IPS-15b (cell line): ENCODE measurements around the gene CHAT.
"Not testable (repeated sequence)": the region's sequence is repeated elsewhere in the genome, so short reads cannot be mapped to it uniquely, and the experiment has no call there.

Experiments
- H3K27me3 ChIP-seq: one replicate; pipeline ENCODE4 v1.6.1; 2013; ENCODE audit warnings: low read length; ENCODE audit not compliant: control insufficient read depth, insufficient read depth
- H3K36me3 ChIP-seq: one replicate; pipeline ENCODE4 v1.6.1; 2013; ENCODE audit warnings: low read length; ENCODE audit not compliant: control insufficient read depth, insufficient read depth
- H3K4me1 ChIP-seq: one replicate; pipeline ENCODE4 v1.6.1; 2013; ENCODE audit warnings: mild to moderate bottlenecking, low read length; ENCODE audit not compliant: control insufficient read depth, insufficient read depth
- H3K4me3 ChIP-seq: one replicate; pipeline ENCODE4 v1.5.1; 2013; ENCODE audit warnings: low read depth, low read length
- H3K9ac ChIP-seq: one replicate; pipeline ENCODE4 v1.6.1; 2013; ENCODE audit warnings: low read depth, mild to moderate bottlenecking, low read length
- H3K9me3 ChIP-seq: one replicate; pipeline ENCODE4 v1.6.1; 2013; ENCODE audit warnings: mild to moderate bottlenecking, low read length; ENCODE audit not compliant: control insufficient read depth, insufficient read depth

The CHAT gene

GRCh38 chr10:49662169-49662830 lies 48.5 kb downstream of the CHAT start:
- H3K36me3 ChIP-seq, result no peaks in the 10 kb centered on the region
- H3K9me3 ChIP-seq, result no peaks in the 10 kb centered on the region
- H3K9ac ChIP-seq, result no peak overlapping the region
- H3K4me3 ChIP-seq, result no peak overlapping the region
- H3K27me3 ChIP-seq, result peaks cover 26% of the 10 kb centered on the region
- H3K4me1 ChIP-seq, result no peaks in the 10 kb centered on the region

- Histone ChIP-seq H3K9me3 (no peaks in the 10 kb centered on the region), H3K36me3 (no peaks in the 10 kb centered on the region), H3K9ac (no peak overlapping the region), H3K27me3 (peaks cover 34% of the 10 kb centered on the region), H3K4me3 (no peak overlapping the region), H3K4me1 (no peaks in the 10 kb centered on the region)
Measured at GRCh38 chr10:49663596-49663995, 49.8 kb downstream of the CHAT start.

- no peaks in the 10 kb centered on the region for H3K36me3 ChIP-seq
- no peaks in the 10 kb centered on the region for H3K9me3 ChIP-seq
- no peak overlapping the region for H3K4me3 ChIP-seq
- H3K4me1 ChIP-seq, result no peaks in the 10 kb centered on the region
- no peak overlapping the region for H3K9ac ChIP-seq
- H3K27me3 ChIP-seq, result peaks cover 40% of the 10 kb centered on the region
Measured at GRCh38 chr10:49664006-49664841, 50.4 kb downstream of the CHAT start.

- Histone ChIP-seq H3K36me3 (no peaks in the 10 kb centered on the region), H3K4me3 (no peak overlapping the region), H3K9ac (no peak overlapping the region), H3K27me3 (peaks cover 40% of the 10 kb centered on the region), H3K9me3 (no peaks in the 10 kb centered on the region), H3K4me1 (no peaks in the 10 kb centered on the region)
Measured at GRCh38 chr10:49664842-49665355, 51.1 kb downstream of the CHAT start.

- Histone ChIP-seq H3K9ac (no peak overlapping the region), H3K4me3 (no peak overlapping the region), H3K27me3 (peaks cover 31% of the 10 kb centered on the region), H3K9me3 (no peaks in the 10 kb centered on the region), H3K4me1 (no peaks in the 10 kb centered on the region), H3K36me3 (no peaks in the 10 kb centered on the region)
Measured at GRCh38 chr10:49666054-49666615, 52.3 kb downstream of the CHAT start.

GRCh38 chr10:49666685-49667084 lies 52.8 kb downstream of the CHAT start:
- no peaks in the 10 kb centered on the region for H3K4me1 ChIP-seq
- no peaks in the 10 kb centered on the region for H3K36me3 ChIP-seq
- H3K9ac ChIP-seq, result no peak overlapping the region
- peaks cover 29% of the 10 kb centered on the region for H3K27me3 ChIP-seq
- H3K4me3 ChIP-seq, result no peak overlapping the region
- H3K9me3 ChIP-seq, result no peaks in the 10 kb centered on the region

- Histone ChIP-seq H3K9ac (no peak overlapping the region), H3K4me1 (no peaks in the 10 kb centered on the region), H3K27me3 (peaks cover 25% of the 10 kb centered on the region), H3K36me3 (no peaks in the 10 kb centered on the region), H3K4me3 (no peak overlapping the region), H3K9me3 (no peaks in the 10 kb centered on the region)
Measured at GRCh38 chr10:49667991-49668390, 54.2 kb downstream of the CHAT start.

GRCh38 chr10:49668684-49669083 lies 54.8 kb downstream of the CHAT start:
- no peaks in the 10 kb centered on the region for H3K9me3 ChIP-seq
- no peaks in the 10 kb centered on the region for H3K36me3 ChIP-seq
- H3K27me3 ChIP-seq, result peaks cover 29% of the 10 kb centered on the region

GRCh38 chr10:49678827-49679479 lies 65.1 kb downstream of the CHAT start:
- Histone ChIP-seq H3K9me3 (no peaks in the 10 kb centered on the region), H3K27me3 (peaks cover 80% of the 10 kb centered on the region), H3K4me3 (peak overlapping the region; percentile 76), H3K4me1 (no peaks in the 10 kb centered on the region), H3K36me3 (no peaks in the 10 kb centered on the region), H3K9ac (no peak overlapping the region)

More at GRCh38 chr10:49668684-49669083, 54.8 kb downstream of the CHAT start:
- Histone ChIP-seq H3K4me1 (no peaks in the 10 kb centered on the region), H3K9ac (no peak overlapping the region), H3K4me3 (no peak overlapping the region)

- Histone ChIP-seq H3K36me3 (no peaks in the 10 kb centered on the region), H3K4me3 (peak within 1 kb of the TSS; percentile 76), H3K27me3 (peaks cover 77% of the 10 kb centered on the region), H3K4me1 (no peaks in the 10 kb centered on the region), H3K9ac (no peak within 1 kb of the TSS), H3K9me3 (no peaks in the 10 kb centered on the region)
Measured at GRCh38 chr10:49679480-49679893, 65.7 kb downstream of the CHAT start, which contains the start of gene C10orf53. Gene C10orf53 (plus strand): TSS chr10:49679651. CDS start chr10:49679698, 47 bp downstream.

- H3K27me3 ChIP-seq, result peaks cover 60% of the 10 kb centered on the region
- not testable (repeated sequence) for H3K4me1 ChIP-seq, H3K36me3 ChIP-seq, H3K9ac ChIP-seq, H3K9me3 ChIP-seq, H3K4me3 ChIP-seq
Measured at GRCh38 chr10:49682449-49682848, 68.6 kb downstream of the CHAT start.
